SW 1271 (cell line): Measurements from ENCODE around the gene PLCD1.
"Not testable (repeated sequence)": the region's sequence is repeated elsewhere in the genome, so short reads cannot be mapped to it uniquely, and the experiment has no call there.

Experiments used
- DNase-seq, 2 experiments: peaks; one replicate each; lab custom pipeline; 2025; lab: John Stamatoyannopoulos, UW

The PLCD1 gene

GRCh38 chr3:38029400-38030125, at the start of gene PLCD1:
TSS of gene PLCD1 (minus strand) at chr3:38029642. CDS start at chr3:38029539, 103 bp downstream.
- no peak for DNase-seq

- not testable (repeated sequence) for DNase-seq
These were observed 47.6 kb upstream of the PLCD1 start for GRCh38 chr3:38077073-38077472.

- DNase-seq = no peak
These were observed 40.6 kb upstream of the PLCD1 start for GRCh38 chr3:38070013-38070412.

GRCh38 chr3:38067508-38068233, 38.2 kb upstream of the PLCD1 start:
- no peak for DNase-seq

- DNase-seq = not testable (repeated sequence)
These were observed 35.0 kb upstream of the PLCD1 start for GRCh38 chr3:38064453-38064852.

- no peak for DNase-seq
These were observed 33.4 kb upstream of the PLCD1 start for GRCh38 chr3:38062809-38063208.

- no peak for DNase-seq
These were observed 30.1 kb upstream of the PLCD1 start for GRCh38 chr3:38059591-38059990.

GRCh38 chr3:38059148-38059547, 29.7 kb upstream of the PLCD1 start:
- no peak for DNase-seq

- no peak for DNase-seq
These were observed 25.1 kb upstream of the PLCD1 start for GRCh38 chr3:38054499-38055001.

GRCh38 chr3:38053813-38054498, 24.5 kb upstream of the PLCD1 start:
- DNase-seq = not testable (repeated sequence)

GRCh38 chr3:38053286-38053685, 23.8 kb upstream of the PLCD1 start:
- not testable (repeated sequence) for DNase-seq

GRCh38 chr3:38051131-38051530, 21.7 kb upstream of the PLCD1 start:
- no peak for DNase-seq

- DNase-seq = no peak
These were observed 20.1 kb upstream of the PLCD1 start for GRCh38 chr3:38049358-38050126.

GRCh38 chr3:38047896-38048295, 18.5 kb upstream of the PLCD1 start:
- DNase-seq = no peak

GRCh38 chr3:38046821-38047220, 17.4 kb upstream of the PLCD1 start:
- DNase-seq = no peak

- no peak for DNase-seq
These were observed 16.6 kb upstream of the PLCD1 start for GRCh38 chr3:38046027-38046426.

GRCh38 chr3:38043486-38043885, 14.0 kb upstream of the PLCD1 start:
- no peak for DNase-seq

GRCh38 chr3:38040401-38040800, 11.0 kb upstream of the PLCD1 start:
- DNase-seq = no peak

GRCh38 chr3:38039899-38040261, 10.4 kb upstream of the PLCD1 start:
- DNase-seq = no peak

- no peak for DNase-seq
These were observed 9.9 kb upstream of the PLCD1 start, which contains the start of gene DLEC1 for GRCh38 chr3:38039101-38039898. TSS of gene DLEC1 (plus strand) at chr3:38039208. CDS start at chr3:38039226, 18 bp downstream.

GRCh38 chr3:38038447-38038911, 9.0 kb upstream of the PLCD1 start:
- DNase-seq = no peak
